Measurements from ENCODE around the gene FBXO42. TPM values are rescaled to one million over a fixed set of nuclear protein-coding genes. Genes with fewer than 3 reads are reported as not detected.

The FBXO42 gene
- total and polyA plus RNA-seq, 9 of the 15 experiments (the other 6 are each of a cell fraction or from before 2014, with no cell fraction given) = 7.2 to 24.8 (median 17.4) TPM

- TF ChIP-seq, protein P1, sequence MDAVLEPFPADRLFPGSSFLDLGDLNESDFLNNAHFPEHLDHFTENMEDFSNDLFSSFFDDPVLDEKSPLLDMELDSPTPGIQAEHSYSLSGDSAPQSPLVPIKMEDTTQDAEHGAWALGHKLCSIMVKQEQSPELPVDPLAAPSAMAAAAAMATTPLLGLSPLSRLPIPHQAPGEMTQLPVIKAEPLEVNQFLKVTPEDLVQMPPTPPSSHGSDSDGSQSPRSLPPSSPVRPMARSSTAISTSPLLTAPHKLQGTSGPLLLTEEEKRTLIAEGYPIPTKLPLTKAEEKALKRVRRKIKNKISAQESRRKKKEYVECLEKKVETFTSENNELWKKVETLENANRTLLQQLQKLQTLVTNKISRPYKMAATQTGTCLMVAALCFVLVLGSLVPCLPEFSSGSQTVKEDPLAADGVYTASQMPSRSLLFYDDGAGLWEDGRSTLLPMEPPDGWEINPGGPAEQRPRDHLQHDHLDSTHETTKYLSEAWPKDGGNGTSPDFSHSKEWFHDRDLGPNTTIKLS (IDR thresholded peaks at IDR 0.05; ENCODE audit: borderline replicate concordance, low read depth) = no peak
Measured at GRCh38 chr1:16241221-16241708, 111.0 kb downstream of the FBXO42 start (continued).

- no peak overlapping the region for H3K27ac ChIP-seq (ENCODE audit: extremely low read depth, low read depth, low read length)
- FAIRE-seq (no peak), DNase-seq (ENCODE audit: extremely low read depth in 1 of 4, low spot score in 3 of 4) (no peak), ATAC-seq (no peak)
- no peaks in the 10 kb centered on the region for H3K36me3 ChIP-seq (ENCODE audit: control insufficient read depth, insufficient read depth, low read length)
- H3K4me2 ChIP-seq (ENCODE audit: insufficient read depth, low read length) = no peak overlapping the region
- H3K9me3 ChIP-seq (replicated peaks; ENCODE audit: control insufficient read depth, insufficient read depth, low read depth, low read length) = no peaks in the 10 kb centered on the region
- TF ChIP-seq YBX1 (IDR thresholded peaks at IDR 0.05) (no peak), ZNF12 (CRISPR knock-in tag; IDR thresholded peaks at IDR 0.05) (peak; percentile 81; the same call in 1 of the 2 replicates)
- intact Hi-C loops (cut with micrococcal nuclease) (no loop called here), in situ Hi-C loops (cut with MboI) (loop anchor here (5.0 kb wide), 1 partner anchor 158 kb away; no protein-coding TSS in a partner anchor)
- no peaks in the 10 kb centered on the region for H3K27me3 ChIP-seq (ENCODE audit: control insufficient read depth in 2 of 2, insufficient read depth in 2 of 2, low read length in 2 of 2)
- WGBS (ENCODE audit: insufficient coverage, low coverage, missing lambda C conversion rate) = 42% methylated on average over 2 of the region's 2 CpGs
- H4K20me1 ChIP-seq (replicated peaks; ENCODE audit: control insufficient read depth, insufficient read depth, low read length) = no peaks in the 10 kb centered on the region
- H3K4me1 ChIP-seq (replicated peaks in 1 of 2; ENCODE audit: control insufficient read depth in 2 of 2, insufficient read depth in 2 of 2, low read length in 2 of 2) = peaks cover 25 to 34% of the 10 kb centered on the region in 2 experiments; a peak in 4 of 5 replicates
- no peaks in the 10 kb centered on the region for H3K9me1 ChIP-seq (ENCODE audit: control insufficient read depth, insufficient read depth, low read length)
- peak overlapping the region; percentile 36; the same call in 1 of the 2 replicates for H2AFZ ChIP-seq (ENCODE audit: low read depth, low read length)
- peaks cover 12% of the 10 kb centered on the region for H3K79me2 ChIP-seq (ENCODE audit: control insufficient read depth, insufficient read depth, low read length)
- no peak overlapping the region for H3K4me3 ChIP-seq
- no peak overlapping the region for H3K9ac ChIP-seq (ENCODE audit: insufficient read depth in 1 of 2, low read depth in 2 of 2, low read length in 2 of 2)
- CTCF ChIA-PET (ENCODE audit: low intra/inter-chr PET ratio) = no interaction called here
- POLR2A ChIA-PET = interaction anchor here (0.6 to 1.2 kb wide), 3 partner anchors 9 to 94 kb away, joined by 3 to 5 read pairs (median 4); no protein-coding TSS in a partner anchor
- no TSS peak for BruUV-seq (replicated peaks)
Measured at GRCh38 chr1:16239972-16240491, 112.2 kb downstream of the FBXO42 start.

All from K562 (cell line).